Measurements from ENCODE around the gene HYLS1. TPM values are rescaled to one million over a fixed set of nuclear protein-coding genes. Genes with fewer than 3 reads are reported as not detected.

Gene HYLS1
- total RNA-seq, 1 donor from 2014 or later: 4.7 TPM

- no peaks in the 10 kb centered on the region for H3K9me3 Mint-ChIP-seq (ENCODE audit: unreplicated experiment)
- no peak overlapping the region for H3K4me3 Mint-ChIP-seq (ENCODE audit: unreplicated experiment)
- no peak for TF ChIP-seq CTCF (IDR thresholded peaks at IDR 0.05; ENCODE audit: partially characterized antibody, unreplicated experiment)
- DNase-seq: no peak
- no peak overlapping the region for H3K27ac Mint-ChIP-seq (ENCODE audit: unreplicated experiment)
- H3K4me1 Mint-ChIP-seq (ENCODE audit: low read depth, unreplicated experiment): peaks cover 19% of the 10 kb centered on the region
- no peaks in the 10 kb centered on the region for H3K27me3 Mint-ChIP-seq (ENCODE audit: unreplicated experiment)
- H3K36me3 Mint-ChIP-seq (ENCODE audit: unreplicated experiment): no peaks in the 10 kb centered on the region
These were observed 42.1 kb downstream of the HYLS1 start for GRCh38 chr11:125929445-125930075.

DNA sequence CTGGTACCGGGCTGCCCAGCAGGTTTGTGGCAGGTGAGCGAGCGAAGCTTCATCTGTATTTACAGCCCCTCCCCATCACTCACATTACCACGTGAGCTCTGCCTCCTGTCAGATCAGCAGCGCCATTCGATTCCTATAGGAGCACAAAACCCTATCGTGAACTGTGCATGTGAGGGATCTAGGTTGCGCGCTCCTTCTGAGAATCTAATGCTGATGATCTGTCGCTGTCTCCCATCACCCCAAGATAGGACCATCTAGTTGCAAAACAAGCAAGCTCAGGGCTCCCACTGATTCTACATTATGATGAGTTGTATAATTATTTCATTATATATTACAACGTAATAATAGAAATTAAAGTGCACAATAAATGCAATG is 42.6 kb downstream of the HYLS1 start:
- Mint-ChIP-seq H3K4me3 (ENCODE audit: unreplicated experiment) (no peak overlapping the region), H3K4me1 (ENCODE audit: low read depth, unreplicated experiment) (peaks cover 15% of the 10 kb centered on the region), H3K27me3 (ENCODE audit: unreplicated experiment) (no peaks in the 10 kb centered on the region), H3K36me3 (ENCODE audit: unreplicated experiment) (no peaks in the 10 kb centered on the region), H3K27ac (ENCODE audit: unreplicated experiment) (no peak overlapping the region), H3K9me3 (ENCODE audit: unreplicated experiment) (no peaks in the 10 kb centered on the region)
- DNase-seq: no peak
- TF ChIP-seq CTCF (IDR thresholded peaks at IDR 0.05; ENCODE audit: partially characterized antibody, unreplicated experiment): no peak

- peaks cover 5% of the 10 kb centered on the region for H3K4me1 Mint-ChIP-seq (ENCODE audit: low read depth, unreplicated experiment)
- no peak for TF ChIP-seq CTCF (IDR thresholded peaks at IDR 0.05; ENCODE audit: partially characterized antibody, unreplicated experiment)
- no peak overlapping the region for H3K27ac Mint-ChIP-seq (ENCODE audit: unreplicated experiment)
These were observed 43.6 kb downstream of the HYLS1 start for GRCh38 chr11:125931116-125931515.

GRCh38 chr11:125931668-125932067 is 44.2 kb downstream of the HYLS1 start:
- DNase-seq: no peak
- Mint-ChIP-seq H3K9me3 (ENCODE audit: unreplicated experiment) (peaks cover 1% of the 10 kb centered on the region), H3K4me1 (ENCODE audit: low read depth, unreplicated experiment) (peaks cover 3% of the 10 kb centered on the region), H3K27me3 (ENCODE audit: unreplicated experiment) (no peaks in the 10 kb centered on the region), H3K27ac (ENCODE audit: unreplicated experiment) (no peak overlapping the region), H3K4me3 (ENCODE audit: unreplicated experiment) (no peak overlapping the region), H3K36me3 (ENCODE audit: unreplicated experiment) (no peaks in the 10 kb centered on the region)
- no peak for TF ChIP-seq CTCF (IDR thresholded peaks at IDR 0.05; ENCODE audit: partially characterized antibody, unreplicated experiment)

More at GRCh38 chr11:125931116-125931515, 43.6 kb downstream of the HYLS1 start:
- no peak for DNase-seq
- Mint-ChIP-seq H3K4me3 (ENCODE audit: unreplicated experiment) (no peak overlapping the region), H3K9me3 (ENCODE audit: unreplicated experiment) (peaks cover 1% of the 10 kb centered on the region), H3K27me3 (ENCODE audit: unreplicated experiment) (no peaks in the 10 kb centered on the region), H3K36me3 (ENCODE audit: unreplicated experiment) (no peaks in the 10 kb centered on the region)

DNA sequence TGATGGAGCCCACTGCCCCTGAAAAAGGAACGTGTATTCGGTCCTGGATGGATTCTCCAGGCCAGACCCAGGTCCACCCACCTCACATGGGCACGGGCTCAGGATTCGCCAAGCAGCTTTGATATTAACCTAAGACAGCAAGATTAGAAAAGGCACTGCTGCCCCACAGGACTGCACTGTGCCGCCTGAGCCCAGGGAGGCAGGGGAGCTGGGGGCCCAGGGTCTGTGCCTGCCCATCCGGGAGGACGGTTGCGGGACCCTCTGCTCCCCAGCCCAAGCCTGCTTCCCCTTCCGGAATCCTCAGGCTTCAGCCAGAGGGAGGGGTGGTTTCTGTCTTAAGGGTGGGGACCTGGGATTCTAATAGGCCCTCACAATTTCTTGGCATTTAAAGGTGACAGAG is 44.8 kb downstream of the HYLS1 start:
- Mint-ChIP-seq H3K27me3 (ENCODE audit: unreplicated experiment) (no peaks in the 10 kb centered on the region), H3K27ac (ENCODE audit: unreplicated experiment) (no peak overlapping the region), H3K9me3 (ENCODE audit: unreplicated experiment) (peaks cover 1% of the 10 kb centered on the region), H3K36me3 (ENCODE audit: unreplicated experiment) (no peaks in the 10 kb centered on the region), H3K4me1 (ENCODE audit: low read depth, unreplicated experiment) (no peaks in the 10 kb centered on the region), H3K4me3 (ENCODE audit: unreplicated experiment) (no peak overlapping the region)
- DNase-seq: no peak
- TF ChIP-seq CTCF (IDR thresholded peaks at IDR 0.05; ENCODE audit: partially characterized antibody, unreplicated experiment): no peak

All from glutamatergic neuron (in vitro differentiated cells).